ENCODE data around the gene FSTL4.

FSTL4 gene

GRCh38 chr5:133612249-133612860 lies at the start of gene FSTL4:
TSS of gene FSTL4 (minus strand) at chr5:133612541.
- no peak for DNase-seq (ENCODE audit: low spot score)

GRCh38 chr5:133661389-133661788 lies 49.0 kb upstream of the FSTL4 start:
- DNase-seq (ENCODE audit: low spot score): no peak

- DNase-seq (ENCODE audit: low spot score): no peak
Observed at GRCh38 chr5:133658327-133658726, 46.0 kb upstream of the FSTL4 start.

- no peak for DNase-seq (ENCODE audit: low spot score)
Observed at GRCh38 chr5:133657036-133657435, 44.7 kb upstream of the FSTL4 start.

GRCh38 chr5:133655966-133656365 lies 43.6 kb upstream of the FSTL4 start:
- no peak for DNase-seq (ENCODE audit: low spot score)

- no peak for DNase-seq (ENCODE audit: low spot score)
Observed at GRCh38 chr5:133653760-133654049, 41.4 kb upstream of the FSTL4 start.

- no peak for DNase-seq (ENCODE audit: low spot score)
Observed at GRCh38 chr5:133652951-133653759, 40.8 kb upstream of the FSTL4 start.

- DNase-seq (ENCODE audit: low spot score): no peak
Observed at GRCh38 chr5:133644000-133644865, 31.9 kb upstream of the FSTL4 start.

- DNase-seq (ENCODE audit: low spot score): no peak
Observed at GRCh38 chr5:133643365-133643764, 31.0 kb upstream of the FSTL4 start.

- no peak for DNase-seq (ENCODE audit: low spot score)
Observed at GRCh38 chr5:133642153-133642722, 29.9 kb upstream of the FSTL4 start.

GRCh38 chr5:133641683-133642082 lies 29.3 kb upstream of the FSTL4 start:
- DNase-seq (ENCODE audit: low spot score): no peak

- DNase-seq (ENCODE audit: low spot score): no peak
Observed at GRCh38 chr5:133639850-133640528, 27.6 kb upstream of the FSTL4 start.

- no peak for DNase-seq (ENCODE audit: low spot score)
Observed at GRCh38 chr5:133638436-133638835, 26.1 kb upstream of the FSTL4 start.

- DNase-seq (ENCODE audit: low spot score): no peak
Observed at GRCh38 chr5:133637206-133637605, 24.9 kb upstream of the FSTL4 start.

- DNase-seq (ENCODE audit: low spot score): no peak
Observed at GRCh38 chr5:133635051-133635450, 22.7 kb upstream of the FSTL4 start.

- no peak for DNase-seq (ENCODE audit: low spot score)
Observed at GRCh38 chr5:133627180-133627579, 14.8 kb upstream of the FSTL4 start.

- no peak for DNase-seq (ENCODE audit: low spot score)
Observed at GRCh38 chr5:133624316-133624715, 12.0 kb upstream of the FSTL4 start.

- no peak for DNase-seq (ENCODE audit: low spot score)
Observed at GRCh38 chr5:133618141-133618540, 5.8 kb upstream of the FSTL4 start.

- DNase-seq (ENCODE audit: low spot score): no peak
Observed at GRCh38 chr5:133613743-133614142, 1.4 kb upstream of the FSTL4 start.

- no peak for DNase-seq (ENCODE audit: low spot score)
Observed at GRCh38 chr5:133613184-133613583, 843 bp upstream of the FSTL4 start.

GRCh38 chr5:133611357-133612248 lies 738 bp downstream of the FSTL4 start:
- no peak for DNase-seq (ENCODE audit: low spot score)
